WTC11 (cell line): ENCODE data around the gene MSI1. TPM values are rescaled to one million over a fixed set of nuclear protein-coding genes. Genes with fewer than 3 reads are reported as not detected.

Experiments used
- ATAC-seq: fragments of 200-7000 bp; cut with Tn5 transposase; 2 replicates; pipeline ENCODE4 v1.10.0; 2021; ENCODE audit warnings: mild to moderate bottlenecking, moderate library complexity
- CTCF ChIA-PET: fragments of 300-600 bp; sonication (Branson Sonifier 250); formaldehyde crosslinking; loops from one replicate; lab custom pipeline; 2021; ENCODE audit warnings: antibody characterized with exemption; lab: Charles Lee
- POLR2A ChIA-PET: fragments of 350-600 bp; sonication (Branson Sonifier 250); formaldehyde crosslinking; loops from one replicate; lab custom pipeline; 2021; ENCODE audit warnings: antibody characterized with exemption; lab: Charles Lee
- DNase-seq: peaks from one replicate; pipeline ENCODE4 v3.0.0; 2021; ENCODE audit warnings: low spot score
- H3K27ac Mint-ChIP-seq: 2 replicates; pipeline ENCODE4 v1.8.0; 2021; ENCODE audit warnings: mixed read lengths
- H3K27me3 Mint-ChIP-seq: 2 replicates; pipeline ENCODE4 v1.8.0; 2021; ENCODE audit warnings: low read depth, mild to moderate bottlenecking, moderate library complexity, mixed read lengths
- H3K36me3 Mint-ChIP-seq: 2 replicates; pipeline ENCODE4 v1.8.0; 2021; ENCODE audit warnings: mixed read lengths
- H3K4me1 Mint-ChIP-seq: 2 replicates; pipeline ENCODE4 v1.8.0; 2022; ENCODE audit warnings: mixed read lengths
- H3K4me3 Mint-ChIP-seq: 2 replicates; pipeline ENCODE4 v1.8.0; 2021; ENCODE audit warnings: mild to moderate bottlenecking, moderate library complexity, mixed read lengths
- H3K9me3 Mint-ChIP-seq: 2 replicates; pipeline ENCODE4 v1.8.0; 2021; ENCODE audit warnings: mixed read lengths
- ATF2 ChIP-seq: sonication (generic); formaldehyde crosslinking; IDR thresholded peaks from 2 replicates; pipeline ENCODE4 v1.8.1; 2022; ENCODE audit warnings: low read depth, missing genetic modification reagents, borderline replicate concordance
- ATF6 ChIP-seq: sonication (generic); formaldehyde crosslinking; IDR thresholded peaks from 2 replicates; pipeline ENCODE4 v1.8.1; 2023; ENCODE audit warnings: mild to moderate bottlenecking, missing genetic modification reagents
- CBFB ChIP-seq: sonication (generic); formaldehyde crosslinking; IDR thresholded peaks from 2 replicates; pipeline ENCODE4 v1.8.1; 2022; ENCODE audit warnings: mild to moderate bottlenecking, low read depth, missing genetic modification reagents
- ERG ChIP-seq: fragments of 250-450 bp; sonication (Bioruptor Pico); IDR thresholded peaks from 2 replicates; pipeline ENCODE4 v1.8.0; 2021; ENCODE audit warnings: mild to moderate bottlenecking
- HMGXB4 ChIP-seq: sonication (generic); formaldehyde crosslinking; IDR thresholded peaks from 2 replicates; pipeline ENCODE4 v1.8.1; 2023; ENCODE audit warnings: mild to moderate bottlenecking, moderate library complexity, missing genetic modification reagents
- MAX ChIP-seq: sonication (generic); formaldehyde crosslinking; IDR thresholded peaks from 2 replicates; pipeline ENCODE4 v1.8.0; 2022; ENCODE audit warnings: mild to moderate bottlenecking, missing genetic modification reagents
- MXD4 ChIP-seq: fragments of 250-450 bp; sonication (Bioruptor Pico); IDR thresholded peaks from 2 replicates; pipeline ENCODE4 v1.8.0; 2021; ENCODE audit warnings: mild to moderate bottlenecking, moderate library complexity, borderline replicate concordance
- NFYB ChIP-seq: sonication (generic); formaldehyde crosslinking; conservative IDR thresholded peaks from 2 replicates; pipeline ENCODE4 v1.8.0; 2022; ENCODE audit warnings: low read depth, missing genetic modification reagents
- OVOL2 ChIP-seq: fragments of 250-450 bp; sonication (Bioruptor Pico); IDR thresholded peaks from 2 replicates; pipeline ENCODE4 v1.9.0; 2021; ENCODE audit warnings: mild to moderate bottlenecking, borderline replicate concordance
- PRRX2 ChIP-seq: fragments of 250-450 bp; sonication (Bioruptor Pico); IDR thresholded peaks from 2 replicates; pipeline ENCODE4 v1.8.0; 2021; ENCODE audit warnings: mild to moderate bottlenecking
- TEAD4 ChIP-seq: sonication (generic); formaldehyde crosslinking; IDR thresholded peaks from 2 replicates; pipeline ENCODE4 v1.8.0; 2022; ENCODE audit warnings: mild to moderate bottlenecking, missing genetic modification reagents
- USF1 ChIP-seq: sonication (generic); formaldehyde crosslinking; IDR thresholded peaks from 2 replicates; pipeline ENCODE4 v1.8.0; 2022; ENCODE audit warnings: mild to moderate bottlenecking, missing genetic modification reagents
- USF2 ChIP-seq: sonication (generic); formaldehyde crosslinking; IDR thresholded peaks from 2 replicates; pipeline ENCODE4 v1.8.1; 2023; ENCODE audit warnings: mild to moderate bottlenecking, missing genetic modification reagents, moderate library complexity
- ZBTB21 ChIP-seq: sonication (generic); formaldehyde crosslinking; IDR thresholded peaks from 2 replicates; pipeline ENCODE4 v1.8.1; 2023; ENCODE audit warnings: mild to moderate bottlenecking, missing genetic modification reagents, borderline replicate concordance
- ZNF532 ChIP-seq: fragments of 250-450 bp; sonication (Bioruptor Pico); IDR thresholded peaks from 2 replicates; pipeline ENCODE4 v1.9.0; 2021; ENCODE audit warnings: mild to moderate bottlenecking, borderline replicate concordance
- total RNA-seq: library from RNA; stranded (reverse); gene quantifications from 3 replicates; pipeline ENCODE4 v1.2.3, GENCODE V29; 2021

Gene MSI1
- total RNA-seq, 1 experiment from 2014 or later, result 71.5 TPM

GRCh38 chr12:120332041-120332440 is 36.9 kb downstream of the MSI1 start:
- H3K9me3 Mint-ChIP-seq, result peaks cover 16% of the 10 kb centered on the region
- H3K4me1 Mint-ChIP-seq, result no peaks in the 10 kb centered on the region
- CTCF ChIA-PET, result interaction anchor here (1.4 kb wide), 1 partner anchor 15 kb away, joined by 5 read pairs; no protein-coding TSS in a partner anchor
- no peak for ATAC-seq
- no peak overlapping the region for H3K4me3 Mint-ChIP-seq
- H3K27ac Mint-ChIP-seq, result no peak overlapping the region
- H3K36me3 Mint-ChIP-seq, result peaks cover 13% of the 10 kb centered on the region
- TF ChIP-seq OVOL2 (CRISPR knock-in tag), result no peak
- no peak for TF ChIP-seq PRRX2 (CRISPR knock-in tag)
- TF ChIP-seq NFYB (CRISPR knock-in tag), result no peak
- TF ChIP-seq USF2 (CRISPR knock-in tag), result no peak
- no peak for TF ChIP-seq ZBTB21
- no peak for TF ChIP-seq ZNF532
- no peak for TF ChIP-seq TEAD4
- TF ChIP-seq ERG (CRISPR knock-in tag), result no peak
- no peak for TF ChIP-seq MAX
- TF ChIP-seq USF1 (CRISPR knock-in tag), result no peak
- TF ChIP-seq CBFB (CRISPR knock-in tag), result no peak
- no peak for TF ChIP-seq ATF2 (CRISPR knock-in tag)
- no peak for TF ChIP-seq ATF6 (CRISPR knock-in tag)
- TF ChIP-seq HMGXB4 (CRISPR knock-in tag), result no peak
- TF ChIP-seq MXD4 (CRISPR knock-in tag), result no peak
- TF ChIP-seq, all 79 proteins: peak for 0
- POLR2A ChIA-PET, result no interaction called here
- DNase-seq, result no peak
- H3K27me3 Mint-ChIP-seq, result peaks cover 13% of the 10 kb centered on the region
